Adrenal gland (tissue), 12 donors: ENCODE data around the gene ALDH3A2. TPM values are rescaled to one million over a fixed set of nuclear protein-coding genes. Genes with fewer than 3 reads are reported as not detected.

Experiments
- DNase-seq, 7 donors: peaks; one replicate each; pipeline ENCODE4 v3.0.0-alpha.2; 2019 to 2020
- H3K27ac ChIP-seq, 5 donors: fragments of 200-600 bp; sonication (generic) in 4 of 5; 1 replicate in 3 of 5; 2 replicates in 2 of 5; pipeline versions ENCODE4 v1.5.1 to v1.8.0; 2016 to 2020; ENCODE audit warnings: mild to moderate bottlenecking in 1 of 5
- H3K27me3 ChIP-seq: fragments of 200-600 bp; 2 replicates; pipeline ENCODE4 v1.8.0; 2021
- H3K36me3 ChIP-seq, 2 donors: fragments of 200-600 bp; replicated peaks in 1 of 2; 1 replicate in 1 of 2; 2 replicates in 1 of 2; pipeline versions ENCODE4 v1.5.1 to v1.8.0; 2018 to 2022
- H3K4me1 ChIP-seq, 2 donors: fragments of 200-600 bp; replicated peaks in 1 of 2; 1 replicate in 1 of 2; 2 replicates in 1 of 2; pipeline versions ENCODE4 v1.5.1 to v1.8.0; 2018 to 2021
- H3K4me3 ChIP-seq, 4 donors: fragments of 200-600 bp; sonication (generic) in 3 of 4; one replicate each; pipeline ENCODE4 v1.5.1; 2016 to 2018
- H3K9me3 ChIP-seq, 3 donors: fragments of 200-600 bp; sonication (generic) in 1 of 3; replicated peaks in 1 of 3; 1 replicate in 2 of 3; 2 replicates in 1 of 3; pipeline versions ENCODE4 v1.5.1 to v1.8.0; 2016 to 2021
- POLR2A ChIP-seq, 2 donors: fragments of 450-650 bp; IDR thresholded peaks; one replicate each; pipeline ENCODE4 v1.6.1; 2017; ENCODE audit warnings: antibody characterized with exemption in 2 of 2, mild to moderate bottlenecking in 2 of 2, moderate library complexity in 1 of 2
- WGBS, 4 donors: extraction: QIAGEN DNeasy Blood & Tissue Kit in 2 of 4; methylation state at CpG; one replicate each; pipeline versions ENCODE4 v1.1.5 to v1.1.7; 2013 to 2017; 5-methylcytosine and 5-hydroxymethylcytosine counted together
- intact Hi-C, 2 donors: fragments of 100-400 bp; cut with DNase I; formaldehyde crosslinking; loops; one replicate each; pipeline versions ENCODE4 v1.14.1 to v1.15.0; 2022 to 2023
- polyA plus RNA-seq, 3 donors: library from polyadenylated mRNA; stranded (reverse); fragments of 200-250 nt in 2 of 3; fragments of 350-450 nt in 1 of 3; fragmentation: Illumina TruSeq in 1 of 3; extraction: RNeasy Lipid Tissue Mini Kit (QIAGEN cat#74804) in 1 of 3; gene quantifications; one replicate each; pipeline ENCODE4 v1.2.3, GENCODE V29; 2013 to 2014
- total RNA-seq, 9 donors: library from RNA; depleted of rRNA in 4 of 9; stranded (reverse); fragments of >200 nt in 4 of 9; fragments of 120-200 nt in 1 of 9; fragmentation: NEBNext Ultra II Directional in 1 of 9; extraction: Animal tissue kit (Norgen Biotek cat#: 25700) in 1 of 9; gene quantifications; one replicate each; pipeline versions ENCODE4 v1.1.0 to v1.2.4, GENCODE V29; 2013 to 2023
- TF ChIP-seq, protein P1 (sequence below), 6 experiments: fragments of 450-650 bp in 4 of 6; fragments of 200-600 bp in 2 of 6; sonication (generic) in 1 of 6; IDR thresholded peaks; 1 replicate in 5 of 6; 2 replicates in 1 of 6; pipeline versions ENCODE4 v1.5.1 to v1.8.0; 2016 to 2021; ENCODE audit warnings: antibody characterized with exemption in 6 of 6, mild to moderate bottlenecking in 2 of 6, moderate library complexity in 1 of 6
- donor health status: healthy with polysubstance abuse.
- donor health status: Bipolar disorder and iron deficiency.
- donor health status: DM: yes; HTN: yes; CAD: no.
- donor health status: DM: no; HTN: no; CAD: no.
- donor health status: DM: no; HTN: no; CAD: no.
- donor health status: DM: yes; HTN: yes; CAD: no.

ALDH3A2 gene
- total and polyA plus RNA-seq, 12 donors: 99.1 to 1,009 (median 444) TPM

GRCh38 chr17:19660219-19660870 is 11.8 kb downstream of the ALDH3A2 start:
- H3K27ac ChIP-seq: peak overlapping the region in 3 of 5 donors; percentile 67 to 75 (median 70)
- intact Hi-C loops: no loop called here
- WGBS, 4 donors: 90 to 95% (median 92%) methylated on average over 6 of the region's 6 CpGs
- TF ChIP-seq, protein P1, sequence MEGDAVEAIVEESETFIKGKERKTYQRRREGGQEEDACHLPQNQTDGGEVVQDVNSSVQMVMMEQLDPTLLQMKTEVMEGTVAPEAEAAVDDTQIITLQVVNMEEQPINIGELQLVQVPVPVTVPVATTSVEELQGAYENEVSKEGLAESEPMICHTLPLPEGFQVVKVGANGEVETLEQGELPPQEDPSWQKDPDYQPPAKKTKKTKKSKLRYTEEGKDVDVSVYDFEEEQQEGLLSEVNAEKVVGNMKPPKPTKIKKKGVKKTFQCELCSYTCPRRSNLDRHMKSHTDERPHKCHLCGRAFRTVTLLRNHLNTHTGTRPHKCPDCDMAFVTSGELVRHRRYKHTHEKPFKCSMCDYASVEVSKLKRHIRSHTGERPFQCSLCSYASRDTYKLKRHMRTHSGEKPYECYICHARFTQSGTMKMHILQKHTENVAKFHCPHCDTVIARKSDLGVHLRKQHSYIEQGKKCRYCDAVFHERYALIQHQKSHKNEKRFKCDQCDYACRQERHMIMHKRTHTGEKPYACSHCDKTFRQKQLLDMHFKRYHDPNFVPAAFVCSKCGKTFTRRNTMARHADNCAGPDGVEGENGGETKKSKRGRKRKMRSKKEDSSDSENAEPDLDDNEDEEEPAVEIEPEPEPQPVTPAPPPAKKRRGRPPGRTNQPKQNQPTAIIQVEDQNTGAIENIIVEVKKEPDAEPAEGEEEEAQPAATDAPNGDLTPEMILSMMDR (IDR thresholded peaks at IDR 0.05): no peak
- no peak for TF ChIP-seq POLR2A (IDR thresholded peaks at IDR 0.05)
- H3K4me3 ChIP-seq: no peak overlapping the region
- no peaks in the 10 kb centered on the region for H3K9me3 ChIP-seq
- no peaks in the 10 kb centered on the region for H3K27me3 ChIP-seq
- peaks cover 0 to 68% of the 10 kb centered on the region in 2 donors for H3K36me3 ChIP-seq
- DNase-seq: peak in 1 of 7 donors; percentile 9
- peaks cover 25 to 34% of the 10 kb centered on the region in 2 donors for H3K4me1 ChIP-seq

- DNase-seq: no peak
- no peak overlapping the region for H3K27ac ChIP-seq
- WGBS, 4 donors: 82 to 87% (median 83%) methylated on average over 3 of the region's 3 CpGs
- TF ChIP-seq, protein P1 (IDR thresholded peaks at IDR 0.05): no peak
- TF ChIP-seq POLR2A (IDR thresholded peaks at IDR 0.05): no peak
- no peaks in the 10 kb centered on the region for H3K27me3 ChIP-seq
- intact Hi-C loops: no loop called here
- H3K9me3 ChIP-seq: no peaks in the 10 kb centered on the region
- H3K36me3 ChIP-seq: peaks cover 0 to 67% of the 10 kb centered on the region in 2 donors
- no peak overlapping the region for H3K4me3 ChIP-seq
- peaks cover 25 to 34% of the 10 kb centered on the region in 2 donors for H3K4me1 ChIP-seq
Measured at GRCh38 chr17:19661121-19661520, 12.6 kb downstream of the ALDH3A2 start.

DNA sequence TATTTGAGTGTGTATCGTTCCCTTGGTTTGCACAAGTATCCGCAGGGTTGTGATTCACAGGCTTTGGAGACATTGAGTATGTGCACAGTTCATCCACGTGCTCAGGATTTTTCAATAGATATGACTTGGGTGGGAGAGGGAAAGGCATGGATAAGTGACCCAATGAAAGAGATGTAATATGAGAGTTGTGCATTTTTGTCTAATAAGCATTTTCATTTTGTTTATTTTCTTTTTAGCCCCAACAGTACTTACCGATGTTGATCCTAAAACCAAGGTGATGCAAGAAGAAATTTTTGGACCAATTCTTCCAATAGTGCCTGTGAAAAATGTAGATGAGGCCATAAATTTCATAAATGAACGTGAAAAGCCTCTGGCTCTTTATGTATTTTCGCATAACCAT is 14.5 kb downstream of the ALDH3A2 start:
- TF ChIP-seq, protein P1 (IDR thresholded peaks at IDR 0.05): no peak
- no peak for TF ChIP-seq POLR2A (IDR thresholded peaks at IDR 0.05)
- Histone ChIP-seq H3K4me3 (no peak overlapping the region), H3K27me3 (no peaks in the 10 kb centered on the region), H3K27ac (peak overlapping the region in 1 of 5 donors; percentile 7), H3K9me3 (no peaks in the 10 kb centered on the region), H3K4me1 (peaks cover 19 to 29% of the 10 kb centered on the region in 2 donors), H3K36me3 (peaks cover 0 to 59% of the 10 kb centered on the region in 2 donors)
- WGBS, 4 donors: 89 to 93% (median 91%) methylated on average over 6 of the region's 6 CpGs
- peak in 1 of 7 donors; percentile 0 for DNase-seq
- intact Hi-C loops: no loop called here

- H3K9me3 ChIP-seq: no peaks in the 10 kb centered on the region
- WGBS, 4 donors: 39 to 48% (median 41%) methylated on average over 5 of the region's 5 CpGs
- DNase-seq: peak in 6 of 7 donors; percentile 43 to 84 (median 71)
- peaks cover 12 to 21% of the 10 kb centered on the region in 2 donors for H3K4me1 ChIP-seq
- H3K36me3 ChIP-seq: peaks cover 0 to 62% of the 10 kb centered on the region in 2 donors
- TF ChIP-seq POLR2A (IDR thresholded peaks at IDR 0.05): no peak
- TF ChIP-seq, protein P1 (IDR thresholded peaks at IDR 0.05): no peak
- no peaks in the 10 kb centered on the region for H3K27me3 ChIP-seq
- H3K27ac ChIP-seq: peak overlapping the region; percentile 24 to 46 (median 43)
- no peak overlapping the region for H3K4me3 ChIP-seq
- intact Hi-C loops: no loop called here
Measured at GRCh38 chr17:19664136-19664820, 15.7 kb downstream of the ALDH3A2 start.
